IMR-90 (cell line): ENCODE results near the gene SCGB1C1. TPM values are rescaled to one million over a fixed set of nuclear protein-coding genes. Genes with fewer than 3 reads are reported as not detected.

Experiments
- ATAC-seq: fragments of 200-7000 bp; cut with Tn5 transposase; 2 replicates; pipeline ENCODE4 v1.9.1; 2020; ENCODE audit warnings: low read depth, mild to moderate bottlenecking, moderate library complexity
- BruUV-seq: library from RNA; stranded (reverse); fragments of 400-500 nt; replicated peaks from 2 replicates; lab custom pipeline; 2021; lab: Mats Ljungman, UMichigan
- CTCF ChIA-PET: fragments of 300-600 bp; formaldehyde crosslinking; extraction: SDS; loops from one replicate; lab custom pipeline; 2021; ENCODE audit warnings: antibody characterized with exemption; lab: Yijun Ruan, JAX
- POLR2A ChIA-PET: fragments of 300-600 bp; sonication (Branson Sonifier 250); formaldehyde crosslinking; loops from one replicate; lab custom pipeline; 2022; ENCODE audit warnings: antibody characterized with exemption; ENCODE audit not compliant: unreplicated experiment; lab: Charles Lee
- DNase-seq: peaks from one replicate; pipeline ENCODE4 v3.0.0; 2013
- H2AFZ ChIP-seq: replicated peaks from 2 replicates; pipeline ENCODE3; 2013; ENCODE audit warnings: low read length, mild to moderate bottlenecking; ENCODE audit not compliant: poor library complexity
- H2AK5ac ChIP-seq: 2 replicates; pipeline ENCODE4 v1.6.1; 2013; ENCODE audit warnings: low read depth, low read length, inconsistent platforms
- H2AK9ac ChIP-seq: replicated peaks from 2 replicates; pipeline ENCODE3; 2013; ENCODE audit warnings: mild to moderate bottlenecking, low read depth, low read length, moderate library complexity; ENCODE audit not compliant: poor library complexity
- H2BK120ac ChIP-seq: 2 replicates; pipeline ENCODE4 v1.6.1; 2013; ENCODE audit warnings: low read depth, low read length, inconsistent platforms
- H2BK15ac ChIP-seq: 3 replicates; pipeline ENCODE4 v1.6.1; 2013; ENCODE audit warnings: low read depth, low read length, inconsistent platforms
- H2BK20ac ChIP-seq: 2 replicates; pipeline ENCODE4 v1.6.1; 2013; ENCODE audit warnings: low read depth, mild to moderate bottlenecking, inconsistent platforms, low read length, moderate library complexity
- H2BK5ac ChIP-seq: 2 replicates; pipeline ENCODE4 v1.6.1; 2013; ENCODE audit warnings: mild to moderate bottlenecking, low read depth, low read length, inconsistent platforms; ENCODE audit not compliant: poor library complexity, severe bottlenecking
- H3K14ac ChIP-seq: replicated peaks from 2 replicates; pipeline ENCODE4 v1.6.1; 2013; ENCODE audit warnings: low read depth, low read length, inconsistent platforms
- H3K18ac ChIP-seq: 2 replicates; pipeline ENCODE4 v1.6.1; 2013; ENCODE audit warnings: low read depth, low read length, control low read depth
- H3K23ac ChIP-seq: 2 replicates; pipeline ENCODE4 v1.6.1; 2013; ENCODE audit warnings: low read depth, low read length, inconsistent platforms
- H3K27ac ChIP-seq: 2 replicates; pipeline ENCODE4 v1.5.1; 2013; ENCODE audit warnings: mild to moderate bottlenecking, control low read depth, low read length; ENCODE audit not compliant: insufficient read depth
- H3K27me3 ChIP-seq: 2 replicates; pipeline ENCODE4 v1.6.1; 2013; ENCODE audit warnings: low read length; ENCODE audit not compliant: control insufficient read depth, insufficient read depth
- H3K36me3 ChIP-seq: 2 replicates; pipeline ENCODE4 v1.6.1; 2013; ENCODE audit warnings: low read length, mixed read lengths; ENCODE audit not compliant: control insufficient read depth, insufficient read depth
- H3K4ac ChIP-seq: 2 replicates; pipeline ENCODE4 v1.6.1; 2013; ENCODE audit warnings: low read depth, low read length, inconsistent platforms
- H3K4me1 ChIP-seq: 2 replicates; pipeline ENCODE4 v1.6.1; 2013; ENCODE audit warnings: low read length, mixed read lengths; ENCODE audit not compliant: control insufficient read depth, insufficient read depth
- H3K4me2 ChIP-seq: 2 replicates; pipeline ENCODE4 v1.6.1; 2013; ENCODE audit warnings: low read depth, mild to moderate bottlenecking, control low read depth, low read length, moderate library complexity
- H3K4me3 ChIP-seq: 2 replicates; pipeline ENCODE4 v1.5.1; 2013; ENCODE audit warnings: low read depth, mild to moderate bottlenecking, control low read depth, low read length, moderate library complexity; ENCODE audit not compliant: insufficient read depth
- H3K56ac ChIP-seq: 2 replicates; pipeline ENCODE4 v1.6.1; 2013; ENCODE audit warnings: low read length, inconsistent platforms; ENCODE audit not compliant: insufficient read depth; ENCODE audit errors: extremely low read depth
- H3K79me1 ChIP-seq, 2 experiments: 2 replicates each; pipeline ENCODE4 v1.6.1; 2013; ENCODE audit warnings: low read length in 2 of 2, inconsistent platforms in 1 of 2, low read depth in 1 of 2
- H3K9ac ChIP-seq: 2 replicates; pipeline ENCODE4 v1.6.1; 2013; ENCODE audit warnings: low read depth, low read length, control low read depth
- H3K9me1 ChIP-seq: 2 replicates; pipeline ENCODE4 v1.6.1; 2013; ENCODE audit warnings: low read length, inconsistent platforms; ENCODE audit not compliant: insufficient read depth
- H3K9me3 ChIP-seq: 2 replicates; pipeline ENCODE4 v1.6.1; 2013; ENCODE audit warnings: low read length; ENCODE audit not compliant: control insufficient read depth, insufficient read depth
- H4K20me1 ChIP-seq: 2 replicates; pipeline ENCODE4 v1.6.1; 2013; ENCODE audit warnings: low read length, inconsistent platforms; ENCODE audit not compliant: insufficient read depth
- H4K5ac ChIP-seq: 2 replicates; pipeline ENCODE4 v1.6.1; 2013; ENCODE audit warnings: mild to moderate bottlenecking, low read depth, low read length, control low read depth
- H4K8ac ChIP-seq, 2 experiments: 2 replicates each; pipeline ENCODE4 v1.6.1; 2013; ENCODE audit warnings: low read depth in 2 of 2, low read length in 2 of 2, control low read depth in 1 of 2, inconsistent platforms in 1 of 2
- H4K91ac ChIP-seq: 2 replicates; pipeline ENCODE4 v1.6.1; 2013; ENCODE audit warnings: low read depth, low read length, inconsistent platforms; ENCODE audit not compliant: insufficient read depth
- CEBPB ChIP-seq: IDR thresholded peaks from 2 replicates; pipeline ENCODE4 v1.6.1; 2012; ENCODE audit warnings: low read depth, low read length, improper control_type of control experiment
- MAFK ChIP-seq: IDR thresholded peaks from 2 replicates; pipeline ENCODE4 v1.6.1; 2012; ENCODE audit warnings: low read depth, low read length, improper control_type of control experiment
- POLR2A ChIP-seq: IDR thresholded peaks from 2 replicates; pipeline ENCODE4 v1.6.1; 2012; ENCODE audit warnings: mild to moderate bottlenecking, low read depth, low read length
- RAD21 ChIP-seq: IDR thresholded peaks from 2 replicates; pipeline ENCODE4 v1.6.1; 2012; ENCODE audit warnings: low read length, improper control_type of control experiment
- RCOR1 ChIP-seq: IDR thresholded peaks from 2 replicates; pipeline ENCODE4 v1.6.1; 2012; ENCODE audit warnings: mild to moderate bottlenecking, low read length, improper control_type of control experiment; ENCODE audit not compliant: insufficient replicate concordance
- USF2 ChIP-seq: fragments of 150-350 bp; IDR thresholded peaks from 2 replicates; pipeline ENCODE4 v1.6.1; 2017; ENCODE audit warnings: mild to moderate bottlenecking, antibody characterized with exemption, low read length, low read depth
- WGBS, 2 experiments: methylation state at CpG; one replicate each; pipeline versions ENCODE4 v1.1.5 to v1.1.7; 2013; ENCODE audit warnings: missing lambda C conversion rate in 2 of 2; ENCODE audit not compliant: insufficient read length in 1 of 2; ENCODE audit errors: extremely low coverage in 2 of 2; 5-methylcytosine and 5-hydroxymethylcytosine counted together
- dilution Hi-C: fragments of 300-500 bp; cut with HindIII; formaldehyde crosslinking; loops from one replicate; pipeline ENCODE4 v1.14.3; 2018; ENCODE audit warnings: low sequenced_read_pairs; ENCODE audit not compliant: unreplicated experiment
- in situ Hi-C: fragments of 300-500 bp; cut with MboI; formaldehyde crosslinking; loops from 3 replicates; pipeline ENCODE4 v1.14.3; 2019; ENCODE audit warnings: low sequenced_read_pairs, inconsistent platforms, mixed read lengths
- intact Hi-C: fragments of 100-400 bp; cut with micrococcal nuclease; formaldehyde crosslinking; loops from 2 replicates; pipeline ENCODE4 v1.10.0; 2022
- polyA plus RNA-seq, 3 experiments: library from polyadenylated mRNA; depleted of rRNA; stranded (reverse); fragments of >200 nt; gene quantifications; 2 replicates each; pipeline ENCODE4 v1.2.3, GENCODE V29; 2012; ENCODE audit warnings: low replicate concordance in 1 of 3
- total RNA-seq: library from RNA; depleted of rRNA; stranded (reverse); fragments of >200 nt; gene quantifications from 2 replicates; pipeline ENCODE4 v1.2.3, GENCODE V29; 2012
- TF ChIP-seq, protein P1 (sequence below): fragments of 150-350 bp; IDR thresholded peaks from 2 replicates; pipeline ENCODE4 v1.6.1; 2016; ENCODE audit warnings: low read depth, mild to moderate bottlenecking, low read length, moderate library complexity, borderline replicate concordance
- TF ChIP-seq, protein P2 (sequence below): conservative IDR thresholded peaks from 2 replicates; pipeline ENCODE4 v1.5.1; 2012; ENCODE audit warnings: mild to moderate bottlenecking, low read depth, low read length, improper control_type of control experiment

SCGB1C1 gene
- total and polyA plus RNA-seq, 2 of the 4 experiments (the other 2 are of a cell fraction) = not detected

- Histone ChIP-seq H3K18ac (no peak overlapping the region), H3K79me1 (peaks cover 39 to 86% of the 10 kb centered on the region in 2 experiments; a peak in 3 of 4 replicates), H3K9ac (peak overlapping the region; percentile 95), H2AK9ac (peak overlapping the region; percentile 99), H3K4me1 (peaks cover 22% of the 10 kb centered on the region), H2BK15ac (no peak overlapping the region), H4K20me1 (peaks cover 84% of the 10 kb centered on the region), H3K9me3 (no peaks in the 10 kb centered on the region), H3K36me3 (peaks cover 51% of the 10 kb centered on the region), H2AFZ (no peak overlapping the region), H3K9me1 (peaks cover 34% of the 10 kb centered on the region), H3K27me3 (no peaks in the 10 kb centered on the region), H4K8ac (no peak overlapping the region), H3K56ac (no peak overlapping the region), H2BK20ac (no peak overlapping the region), H2BK5ac (no peak overlapping the region), H3K14ac (peak overlapping the region; percentile 24), H2BK120ac (no peak overlapping the region), H4K5ac (no peak overlapping the region), H3K27ac (0 out of 2 replicates have a peak overlapping the region, but pooled peaks have one; percentile 11), H3K4ac (no peak overlapping the region; the same call in 1 of the 2 replicates), H3K23ac (peak overlapping the region; percentile 95), H3K4me3 (peak overlapping the region; percentile 70), H2AK5ac (0 out of 2 replicates have a peak overlapping the region, but pooled peaks have one; percentile 52), H3K4me2 (peak overlapping the region; percentile 94), H4K91ac (no peak overlapping the region)
- intact Hi-C loops (loop anchor here (2.0 to 5.0 kb wide), 4 partner anchors 101 to 311 kb away; partner anchors contain the start of gene IFITM2), dilution Hi-C loops (no loop called here), in situ Hi-C loops (no loop called here)
- BruUV-seq = no TSS peak
- ChIA-PET POLR2A (no interaction called here), CTCF (no interaction called here)
- TF ChIP-seq POLR2A (peak; percentile 16; the same call in 1 of the 2 replicates), USF2 (no peak), MAFK (no peak), RCOR1 (no peak), RAD21 (no peak), CEBPB (no peak)
- TF ChIP-seq, protein P1, sequence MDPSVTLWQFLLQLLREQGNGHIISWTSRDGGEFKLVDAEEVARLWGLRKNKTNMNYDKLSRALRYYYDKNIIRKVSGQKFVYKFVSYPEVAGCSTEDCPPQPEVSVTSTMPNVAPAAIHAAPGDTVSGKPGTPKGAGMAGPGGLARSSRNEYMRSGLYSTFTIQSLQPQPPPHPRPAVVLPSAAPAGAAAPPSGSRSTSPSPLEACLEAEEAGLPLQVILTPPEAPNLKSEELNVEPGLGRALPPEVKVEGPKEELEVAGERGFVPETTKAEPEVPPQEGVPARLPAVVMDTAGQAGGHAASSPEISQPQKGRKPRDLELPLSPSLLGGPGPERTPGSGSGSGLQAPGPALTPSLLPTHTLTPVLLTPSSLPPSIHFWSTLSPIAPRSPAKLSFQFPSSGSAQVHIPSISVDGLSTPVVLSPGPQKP = no peak
- TF ChIP-seq, protein P2, sequence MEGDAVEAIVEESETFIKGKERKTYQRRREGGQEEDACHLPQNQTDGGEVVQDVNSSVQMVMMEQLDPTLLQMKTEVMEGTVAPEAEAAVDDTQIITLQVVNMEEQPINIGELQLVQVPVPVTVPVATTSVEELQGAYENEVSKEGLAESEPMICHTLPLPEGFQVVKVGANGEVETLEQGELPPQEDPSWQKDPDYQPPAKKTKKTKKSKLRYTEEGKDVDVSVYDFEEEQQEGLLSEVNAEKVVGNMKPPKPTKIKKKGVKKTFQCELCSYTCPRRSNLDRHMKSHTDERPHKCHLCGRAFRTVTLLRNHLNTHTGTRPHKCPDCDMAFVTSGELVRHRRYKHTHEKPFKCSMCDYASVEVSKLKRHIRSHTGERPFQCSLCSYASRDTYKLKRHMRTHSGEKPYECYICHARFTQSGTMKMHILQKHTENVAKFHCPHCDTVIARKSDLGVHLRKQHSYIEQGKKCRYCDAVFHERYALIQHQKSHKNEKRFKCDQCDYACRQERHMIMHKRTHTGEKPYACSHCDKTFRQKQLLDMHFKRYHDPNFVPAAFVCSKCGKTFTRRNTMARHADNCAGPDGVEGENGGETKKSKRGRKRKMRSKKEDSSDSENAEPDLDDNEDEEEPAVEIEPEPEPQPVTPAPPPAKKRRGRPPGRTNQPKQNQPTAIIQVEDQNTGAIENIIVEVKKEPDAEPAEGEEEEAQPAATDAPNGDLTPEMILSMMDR = no peak
- DNase-seq (no peak), ATAC-seq (no peak)
- 100% methylated on average over 1 of the region's 7 CpGs; no CpG with 5 or more reads in 1 of the 2 experiments for WGBS, 2 experiments
These were observed 13.1 kb downstream of the SCGB1C1 start for GRCh38 chr11:206002-206384.
